HG03159 (cell line): ENCODE results near the gene KLHL36.
A peak's percentile ranks its signal among the peaks of the same experiment; 100 is the strongest.
"Not testable (repeated sequence)": the region's sequence is repeated elsewhere in the genome, so short reads cannot be mapped to it uniquely, and the experiment has no call there.

Experiments used
- ATAC-seq: cut with Tn5 transposase; IDR thresholded peaks from one replicate; pipeline ENCODE4 v1.9.1; 2021; ENCODE audit warnings: mild to moderate bottlenecking, moderate library complexity; ENCODE audit not compliant: unreplicated experiment

The KLHL36 gene

DNA sequence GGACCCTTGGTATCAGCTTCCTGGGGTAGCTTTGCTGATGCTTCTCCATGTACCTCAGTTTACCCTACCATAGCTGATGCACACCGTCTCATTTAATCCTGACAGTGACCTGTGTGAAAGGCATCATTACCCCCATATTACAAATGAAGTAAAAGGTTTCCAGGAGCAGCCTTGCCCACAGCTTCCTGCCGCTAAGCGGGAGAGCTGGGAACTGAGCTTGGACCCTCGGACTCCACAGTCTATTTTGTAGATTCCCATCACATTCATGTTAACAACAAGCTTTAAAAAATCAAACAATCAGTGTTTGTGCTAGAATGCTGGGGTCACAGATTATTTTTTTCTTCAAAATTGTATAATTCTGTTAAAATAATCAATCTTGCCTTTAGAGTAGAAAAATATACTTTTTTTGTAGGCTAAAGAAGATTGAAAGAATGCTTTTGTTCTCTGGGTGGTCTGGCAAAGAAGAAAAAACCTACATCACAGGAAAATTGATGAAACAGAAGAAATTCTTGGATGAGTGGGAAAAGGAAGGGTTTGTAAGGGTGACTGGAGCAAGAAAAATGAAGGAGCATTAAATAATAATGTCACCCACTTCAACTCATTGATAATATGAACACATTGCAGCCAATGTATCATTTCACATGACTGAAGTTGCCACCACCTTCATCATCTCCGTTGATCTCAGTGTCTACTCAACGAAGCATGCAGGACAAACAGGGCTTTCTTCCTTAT lies 41.9 kb downstream of the KLHL36 start:
- ATAC-seq = no peak

DNA sequence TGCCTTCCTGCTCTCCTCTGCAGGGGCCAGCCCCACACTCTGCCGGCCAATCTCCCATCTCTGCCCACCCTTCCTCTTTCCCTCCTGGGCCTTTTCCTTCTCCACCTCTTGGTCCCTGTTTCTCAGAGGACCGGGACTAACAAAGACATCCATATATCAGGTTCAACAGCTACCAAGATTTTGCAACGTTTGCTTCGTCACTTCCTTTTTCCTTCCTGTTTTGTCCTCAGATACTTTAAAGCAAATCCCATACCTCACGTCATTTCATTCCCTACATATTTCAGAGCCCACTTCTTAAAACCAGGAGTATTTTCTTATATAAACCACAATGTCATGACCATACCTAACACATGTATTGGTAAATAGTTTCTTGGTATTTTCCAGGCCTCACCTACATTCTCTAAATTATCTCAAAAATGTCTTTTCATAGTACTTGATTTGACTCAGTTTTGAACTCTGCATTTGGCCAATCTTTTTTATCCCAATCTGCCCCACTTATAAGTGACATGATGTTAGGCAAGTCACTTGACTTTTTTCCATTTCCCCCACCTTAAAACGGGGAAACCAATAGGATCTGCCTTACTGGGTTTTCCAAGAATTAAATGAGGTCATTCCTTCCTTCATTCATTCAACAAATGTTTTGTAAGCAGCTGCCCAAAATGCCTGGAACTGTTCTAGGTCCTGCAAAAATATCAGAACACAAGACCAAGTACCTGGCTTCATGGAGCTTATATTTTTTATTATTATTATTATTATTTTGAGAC lies 44.3 kb downstream of the KLHL36 start:
- no peak for ATAC-seq

DNA sequence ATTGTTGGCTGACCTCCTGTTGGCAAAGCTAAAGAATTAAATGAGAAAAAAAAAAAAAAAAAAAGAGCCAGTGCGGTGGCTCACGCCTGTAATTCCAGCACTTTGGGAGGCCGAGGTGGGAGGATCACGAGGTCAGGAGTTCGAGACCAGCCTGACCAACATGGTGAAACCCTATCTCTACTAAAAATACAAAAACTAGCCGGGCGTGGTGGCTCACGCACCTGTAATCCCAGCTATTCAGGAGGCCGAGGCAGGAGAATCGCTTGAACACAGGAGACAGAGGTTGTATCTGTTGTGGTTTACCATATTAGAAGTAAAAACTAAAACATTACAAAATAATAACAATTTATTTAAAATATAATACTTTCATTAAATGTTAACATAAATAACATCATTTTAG lies 45.6 kb downstream of the KLHL36 start:
- ATAC-seq = not testable (repeated sequence)

DNA sequence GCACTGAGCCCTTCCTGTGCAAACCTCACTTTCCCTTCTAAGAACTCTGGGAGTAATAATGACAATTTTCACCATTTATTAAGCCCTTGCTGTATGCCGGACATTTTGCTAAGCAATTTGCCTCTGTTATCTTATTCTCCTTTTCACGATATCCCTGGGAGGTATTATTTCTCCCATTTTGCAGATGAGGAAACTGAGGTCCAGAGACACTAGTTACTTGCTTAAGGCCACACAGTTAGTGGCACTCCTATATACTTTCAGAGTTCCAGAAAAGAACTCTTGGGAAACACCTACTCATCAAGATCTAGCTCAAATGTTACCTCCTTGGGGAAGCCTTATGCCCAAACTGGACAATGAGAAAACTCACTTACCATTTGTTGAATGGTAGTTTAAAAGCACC lies 46.7 kb downstream of the KLHL36 start:
- no peak for ATAC-seq

DNA sequence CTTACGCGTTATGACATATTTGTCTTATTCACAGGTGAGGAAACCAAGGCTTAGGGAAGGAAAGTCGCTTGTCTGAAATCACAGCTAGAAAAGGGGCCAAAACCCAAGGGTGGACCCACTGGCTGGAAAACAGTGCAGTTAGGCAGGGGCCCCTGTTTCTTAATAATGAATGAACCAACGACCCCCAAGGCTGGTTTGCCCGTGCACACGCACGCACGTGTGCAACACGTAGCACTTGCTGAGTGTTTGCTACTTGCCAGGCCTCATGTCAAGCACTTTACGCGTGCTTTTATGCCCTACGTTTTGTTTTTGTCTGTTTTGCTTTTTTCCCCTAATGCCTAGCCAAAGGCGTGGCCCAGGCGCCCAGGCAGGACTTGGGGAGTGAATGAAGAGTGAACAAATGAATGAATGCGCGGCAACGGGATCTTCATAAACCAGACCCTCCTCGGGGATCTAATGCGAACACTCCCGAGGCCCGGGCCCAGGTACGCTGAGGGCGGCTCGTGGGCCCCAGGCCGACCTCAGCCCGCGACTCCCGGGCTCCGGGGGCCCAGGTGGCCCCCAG lies 50.9 kb downstream of the KLHL36 start:
- no peak for ATAC-seq

DNA sequence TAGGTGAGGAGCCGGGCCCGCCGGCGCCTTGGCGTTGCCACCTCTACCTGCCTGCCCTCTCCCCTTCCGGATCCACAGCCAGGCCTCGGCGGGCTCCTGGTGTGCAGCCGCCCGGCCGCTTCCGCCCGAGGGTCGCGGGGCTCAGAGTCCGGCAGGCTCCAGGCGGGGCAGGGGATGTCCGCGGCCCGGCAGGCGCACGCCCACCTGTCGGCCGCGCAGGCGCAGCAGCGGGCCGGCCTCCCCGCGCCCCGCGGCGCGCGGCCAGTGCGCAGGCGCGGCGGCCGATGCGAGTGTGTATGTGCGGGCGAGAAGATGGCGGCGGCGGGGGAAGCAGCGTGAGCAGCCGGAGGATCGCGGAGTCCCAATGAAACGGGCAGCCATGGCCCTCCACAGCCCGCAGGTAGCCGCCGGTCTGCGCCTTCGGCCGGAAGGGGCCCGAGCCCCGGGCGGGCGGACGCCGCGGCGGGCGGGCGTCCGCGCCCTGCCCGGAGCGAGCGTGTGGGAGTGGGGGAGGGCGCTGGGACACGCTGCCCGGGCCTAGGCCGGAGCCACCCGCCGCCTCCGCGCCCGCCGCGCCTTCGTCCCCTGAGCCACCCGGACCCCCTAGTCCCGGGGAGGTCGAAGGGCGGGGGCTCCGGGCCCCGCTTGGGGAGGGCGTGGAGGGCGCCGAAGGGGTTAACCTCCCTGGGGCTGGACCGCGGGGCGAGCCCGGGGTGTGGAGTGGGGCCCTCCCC lies 51.6 kb downstream of the KLHL36 start, which contains the start of gene USP10:
USP10 (plus strand) TSS at position 289 of the 734 bp plus-strand sequence; CDS start at position 380, 91 bp downstream.
- peak; percentile 73 for ATAC-seq

DNA sequence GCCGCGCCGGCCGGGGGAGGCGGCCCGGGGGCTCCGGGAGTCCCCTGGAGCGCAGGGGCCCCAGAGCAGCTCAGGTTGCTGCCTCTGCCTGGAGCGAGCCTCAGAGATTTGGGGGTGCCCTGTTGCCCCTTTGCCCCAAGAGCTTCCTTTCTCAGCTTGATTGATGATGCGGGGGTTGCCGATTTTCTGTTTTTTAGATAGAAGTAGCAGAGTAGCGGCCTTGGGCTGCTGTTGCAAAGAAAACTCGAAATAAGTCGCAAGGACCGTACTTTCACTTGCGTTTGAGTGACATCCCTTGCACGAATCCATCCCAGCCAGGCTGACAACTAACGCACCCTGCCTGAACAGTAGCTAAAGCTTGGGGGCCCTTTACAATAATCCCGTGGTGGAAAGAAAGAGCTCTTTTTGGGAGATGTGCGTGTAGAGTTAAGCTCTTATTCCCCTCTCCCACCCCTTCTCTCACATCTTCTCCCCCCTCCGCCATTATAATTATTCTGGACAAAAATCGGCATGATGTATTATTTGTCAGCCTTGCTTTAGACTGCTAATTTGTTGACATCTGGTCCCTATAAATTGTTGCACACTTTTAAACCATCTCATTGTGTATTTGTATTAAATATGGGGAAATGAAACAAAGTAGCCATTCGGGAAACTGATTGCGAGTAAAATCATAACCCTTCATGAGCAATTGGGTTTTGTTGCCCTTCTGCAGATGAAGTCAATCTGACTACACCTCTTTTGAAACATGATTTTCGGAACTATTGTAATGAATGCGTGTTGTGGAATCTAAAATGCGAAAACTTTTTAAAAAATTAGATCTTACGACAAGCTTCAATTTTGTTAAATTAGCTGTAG lies 52.4 kb downstream of the KLHL36 start:
- ATAC-seq = peak; percentile 23

DNA sequence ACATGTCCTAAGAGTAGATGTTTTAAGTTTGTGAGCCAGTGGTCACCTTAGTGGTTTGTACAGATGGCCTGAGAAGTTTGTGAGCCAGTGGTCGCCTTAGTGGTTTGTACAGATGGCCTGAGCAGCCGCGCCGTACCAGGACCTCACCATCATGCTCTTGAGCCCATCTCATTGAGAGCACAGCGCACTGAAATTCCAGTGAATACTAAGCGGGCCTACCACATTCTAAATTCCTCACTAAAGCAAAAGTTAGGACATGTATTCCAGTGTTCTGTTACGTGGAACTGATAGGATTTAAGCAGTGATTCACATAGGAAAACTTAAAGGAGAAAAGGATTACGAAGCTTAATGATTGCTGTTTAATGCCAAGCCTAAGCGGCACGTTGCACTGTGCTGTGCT lies 55.4 kb downstream of the KLHL36 start:
- no peak for ATAC-seq

DNA sequence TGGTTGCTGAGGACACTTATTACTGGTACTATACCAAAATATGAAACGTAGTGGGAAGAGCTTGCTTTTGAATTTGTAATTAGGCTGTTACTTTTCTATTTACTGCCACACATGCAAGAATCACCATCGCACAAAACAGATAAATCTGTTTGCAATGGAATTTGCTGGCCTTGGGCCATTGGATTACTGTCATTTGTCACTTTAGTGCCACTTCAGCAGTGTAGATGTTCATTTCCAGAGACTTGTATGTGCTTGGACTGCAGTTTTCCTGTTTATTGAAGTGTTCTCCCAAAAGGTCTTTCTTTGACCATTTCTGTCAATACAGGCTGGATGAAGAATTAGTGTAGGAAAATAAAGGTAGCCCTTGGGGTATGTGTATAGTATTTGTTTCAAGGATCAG lies 55.9 kb downstream of the KLHL36 start:
- ATAC-seq = no peak

DNA sequence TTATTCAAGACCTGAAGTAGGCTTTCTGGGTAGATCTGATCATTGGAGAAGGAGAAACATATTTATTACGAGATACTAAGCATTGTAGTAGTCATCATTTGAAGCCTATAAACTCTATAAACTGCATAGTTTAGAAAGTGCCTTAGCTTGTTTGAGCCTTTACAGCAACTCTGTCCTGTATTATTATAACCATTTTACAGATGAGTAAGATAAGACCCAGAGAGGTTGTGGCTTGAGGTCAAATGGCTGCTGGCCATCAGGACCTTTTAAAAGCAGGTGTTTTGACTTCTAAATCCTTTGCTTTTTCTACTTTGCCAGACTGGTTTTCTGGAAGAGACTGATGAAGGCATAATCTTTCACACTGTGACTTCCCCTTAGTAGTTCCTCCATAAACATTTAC lies 58.5 kb downstream of the KLHL36 start:
- ATAC-seq = no peak

DNA sequence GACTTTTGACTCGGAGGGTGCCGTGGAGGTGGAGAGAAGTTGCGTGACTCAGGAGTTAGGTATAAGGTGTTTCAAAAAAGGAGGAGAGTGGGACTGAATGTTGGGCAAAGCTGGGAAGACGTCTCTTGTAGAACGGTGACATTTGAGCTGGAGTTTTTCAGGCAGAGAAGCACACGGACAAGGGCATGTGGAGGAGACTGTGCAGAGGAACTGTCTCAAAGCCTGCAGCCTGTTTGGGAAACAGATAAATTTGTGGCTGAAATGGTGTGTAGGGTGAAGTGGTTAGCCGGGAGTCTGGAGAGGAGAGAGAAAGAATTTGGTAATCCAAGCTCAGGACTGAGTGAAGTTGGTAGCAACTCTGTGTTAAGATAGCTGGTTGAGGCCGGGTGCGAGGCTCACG lies 61.3 kb downstream of the KLHL36 start:
- no peak for ATAC-seq

DNA sequence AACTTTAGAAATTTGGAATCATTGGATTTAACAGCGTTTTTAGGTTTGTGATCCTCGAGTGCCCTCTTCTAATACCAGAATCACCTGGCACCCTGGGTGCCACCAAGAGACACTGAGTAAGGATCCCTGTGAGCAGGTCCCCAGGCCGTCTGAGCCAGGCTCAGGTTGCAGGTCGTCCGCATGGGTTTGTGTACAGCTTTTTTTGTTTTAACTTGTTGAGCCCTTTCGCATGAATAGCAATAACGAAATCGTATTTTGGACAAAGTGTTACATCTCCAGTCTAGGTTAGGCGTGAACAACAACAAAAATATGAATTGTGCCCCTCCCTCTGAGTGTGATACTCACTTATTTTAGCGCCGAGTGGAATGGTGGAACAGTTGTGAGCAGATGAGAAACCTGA lies 62.4 kb downstream of the KLHL36 start:
- no peak for ATAC-seq
